Measurements from ENCODE around the gene TEKT3. TPM values are rescaled to one million over a fixed set of nuclear protein-coding genes. Genes with fewer than 3 reads are reported as not detected.

TEKT3 gene
- total RNA-seq, 4 donors from 2014 or later = 0.83 TPM; not detected in 3

DNA sequence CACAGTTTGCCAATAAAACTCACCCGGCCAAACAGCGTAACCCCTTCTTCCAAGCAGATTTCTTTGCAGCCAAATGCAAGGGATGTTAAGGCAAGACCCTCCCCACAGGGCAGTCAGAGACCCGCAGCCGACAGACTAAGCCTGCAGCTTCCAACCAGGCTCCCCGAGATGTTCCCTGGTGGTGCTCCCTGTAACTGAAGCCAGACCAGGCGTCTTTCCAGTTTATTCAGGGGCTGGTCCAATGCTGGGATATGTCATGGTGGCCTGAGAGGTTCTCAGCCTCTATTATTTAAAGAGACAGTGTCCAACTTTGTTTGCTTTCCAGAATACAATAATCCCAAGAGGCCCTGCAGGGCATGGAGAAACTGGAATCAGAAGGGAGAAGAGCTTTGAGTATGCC is 76.3 kb downstream of the TEKT3 start, which contains the start of gene PMP22:
PMP22 (minus strand) TSS at position 196 of the 400 bp plus-strand sequence. CDS start 4,599 bp downstream, outside the sequence.
- intact Hi-C loops (cut with DNase I) = no loop called here
- TF ChIP-seq POLR2A (IDR thresholded peaks at IDR 0.05) = peak in 2 of 4 donors; percentile 16 to 27
- TF ChIP-seq, protein P1, sequence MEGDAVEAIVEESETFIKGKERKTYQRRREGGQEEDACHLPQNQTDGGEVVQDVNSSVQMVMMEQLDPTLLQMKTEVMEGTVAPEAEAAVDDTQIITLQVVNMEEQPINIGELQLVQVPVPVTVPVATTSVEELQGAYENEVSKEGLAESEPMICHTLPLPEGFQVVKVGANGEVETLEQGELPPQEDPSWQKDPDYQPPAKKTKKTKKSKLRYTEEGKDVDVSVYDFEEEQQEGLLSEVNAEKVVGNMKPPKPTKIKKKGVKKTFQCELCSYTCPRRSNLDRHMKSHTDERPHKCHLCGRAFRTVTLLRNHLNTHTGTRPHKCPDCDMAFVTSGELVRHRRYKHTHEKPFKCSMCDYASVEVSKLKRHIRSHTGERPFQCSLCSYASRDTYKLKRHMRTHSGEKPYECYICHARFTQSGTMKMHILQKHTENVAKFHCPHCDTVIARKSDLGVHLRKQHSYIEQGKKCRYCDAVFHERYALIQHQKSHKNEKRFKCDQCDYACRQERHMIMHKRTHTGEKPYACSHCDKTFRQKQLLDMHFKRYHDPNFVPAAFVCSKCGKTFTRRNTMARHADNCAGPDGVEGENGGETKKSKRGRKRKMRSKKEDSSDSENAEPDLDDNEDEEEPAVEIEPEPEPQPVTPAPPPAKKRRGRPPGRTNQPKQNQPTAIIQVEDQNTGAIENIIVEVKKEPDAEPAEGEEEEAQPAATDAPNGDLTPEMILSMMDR (IDR thresholded peaks at IDR 0.05) = no peak
- Histone ChIP-seq H3K4me3 (peak within 1 kb of the TSS in 3 of 4 donors; percentile 31 to 77 (median 58)), H3K4me1 (peaks cover 8 to 46% (median 10%) of the 10 kb centered on the region in 3 donors), H3K36me3 (no peaks in the 10 kb centered on the region), H3K27me3 (peaks cover 0 to 61% (median 4%) of the 10 kb centered on the region in 4 donors), H3K27ac (peak within 1 kb of the TSS; percentile 15 to 98 (median 94)), H3K9me3 (no peaks in the 10 kb centered on the region)
- 53 to 58% methylated on average over 4 to 6 of the region's 6 CpGs for WGBS, 2 donors
- DNase-seq = no peak

GRCh38 chr17:15264542-15264941 is 76.9 kb downstream of the TEKT3 start:
- TF ChIP-seq, protein P1 (IDR thresholded peaks at IDR 0.05) = no peak
- no peak for TF ChIP-seq POLR2A (IDR thresholded peaks at IDR 0.05)
- Histone ChIP-seq H3K27me3 (peaks cover 0 to 65% (median 4%) of the 10 kb centered on the region in 4 donors), H3K4me3 (peak overlapping the region in 3 of 4 donors; percentile 31 to 77 (median 58)), H3K9me3 (no peaks in the 10 kb centered on the region), H3K36me3 (no peaks in the 10 kb centered on the region), H3K27ac (peak overlapping the region; percentile 15 to 98 (median 94)), H3K4me1 (peaks cover 10 to 52% (median 12%) of the 10 kb centered on the region in 3 donors)
- 43 to 66% methylated on average over 2 of the region's 2 CpGs for WGBS, 2 donors
- intact Hi-C loops (cut with DNase I) = loop anchor here (5.0 kb wide), 1 partner anchor 238 kb away; no protein-coding TSS in a partner anchor
- DNase-seq = no peak

- intact Hi-C loops (cut with DNase I) = loop anchor here (5.0 kb wide), 1 partner anchor 239 kb away; no protein-coding TSS in a partner anchor
- H3K27ac ChIP-seq = peak overlapping the region; percentile 85 to 98 (median 94)
- DNase-seq = no peak
- WGBS, 2 donors = 24 to 27% methylated on average over 3 of the region's 3 CpGs
- peaks cover 10 to 61% (median 21%) of the 10 kb centered on the region in 3 donors for H3K4me1 ChIP-seq
- H3K27me3 ChIP-seq = peaks cover 0 to 73% (median 4%) of the 10 kb centered on the region in 4 donors
- H3K9me3 ChIP-seq = no peaks in the 10 kb centered on the region
- peaks cover 0 to 5% (median 0%) of the 10 kb centered on the region in 3 donors for H3K36me3 ChIP-seq
- peak overlapping the region in 3 of 4 donors; percentile 58 to 77 (median 65) for H3K4me3 ChIP-seq
- TF ChIP-seq, protein P1 (IDR thresholded peaks at IDR 0.05) = no peak
- TF ChIP-seq POLR2A (IDR thresholded peaks at IDR 0.05) = no peak
Measured at GRCh38 chr17:15263680-15264079, 77.7 kb downstream of the TEKT3 start.

DNA sequence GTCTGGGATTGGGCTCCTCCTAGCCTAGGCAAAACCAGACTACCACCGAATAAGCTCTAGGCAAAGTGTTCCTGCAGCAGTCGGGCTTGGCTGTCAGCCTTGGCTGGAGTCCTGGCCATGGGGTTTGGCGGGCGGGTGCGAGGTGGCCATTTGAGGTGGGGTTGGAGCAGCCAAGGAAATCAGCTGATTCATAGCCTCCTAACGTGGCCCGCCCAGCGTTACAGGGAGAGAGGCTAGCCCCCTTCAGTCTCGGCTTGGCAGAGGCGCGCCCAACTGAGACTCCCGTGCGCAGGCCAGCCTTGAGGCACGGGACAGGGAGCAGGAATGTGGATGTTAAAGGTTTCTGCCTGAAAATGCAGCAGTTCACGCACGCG is 78.2 kb downstream of the TEKT3 start:
- peak; percentile 15 for DNase-seq
- no peaks in the 10 kb centered on the region for H3K9me3 ChIP-seq
- H3K27ac ChIP-seq = peak overlapping the region; percentile 85 to 98 (median 94)
- TF ChIP-seq, protein P1 (IDR thresholded peaks at IDR 0.05) = no peak
- peak in 2 of 4 donors; percentile 39 to 50 for TF ChIP-seq POLR2A (IDR thresholded peaks at IDR 0.05)
- 3 to 10% methylated on average over 5 of the region's 17 CpGs for WGBS, 2 donors
- H3K36me3 ChIP-seq = peaks cover 0 to 9% (median 0%) of the 10 kb centered on the region in 3 donors
- H3K4me1 ChIP-seq = peaks cover 10 to 66% (median 26%) of the 10 kb centered on the region in 3 donors
- H3K27me3 ChIP-seq = peaks cover 0 to 75% (median 4%) of the 10 kb centered on the region in 4 donors
- intact Hi-C loops (cut with DNase I) = loop anchor here (5.0 kb wide), 1 partner anchor 239 kb away; no protein-coding TSS in a partner anchor
- peak overlapping the region; percentile 34 to 77 (median 62) for H3K4me3 ChIP-seq

Measured in esophagus squamous epithelium (tissue), 5 donors.